HL-60 (cell line): Measurements from ENCODE around the gene NADK.
"Not testable (repeated sequence)": the region's sequence is repeated elsewhere in the genome, so short reads cannot be mapped to it uniquely, and the experiment has no call there.

Experiments
- DNase-seq, 2 experiments: peaks; one replicate each; pipeline ENCODE4 v3.0.0-alpha.2; 2010 to 2020; ENCODE audit warnings: low read depth in 1 of 2, low spot score in 1 of 2
- H3K27ac ChIP-seq: fragments of 250-450 bp; sonication (Bioruptor Pico); replicated peaks from 2 replicates; pipeline ENCODE4 v1.5.1; 2020; ENCODE audit warnings: mild to moderate bottlenecking, moderate library complexity
- H3K27me3 ChIP-seq: fragments of 250-450 bp; sonication (Bioruptor Pico); 2 replicates; pipeline ENCODE4 v1.5.1; 2021; ENCODE audit warnings: mild to moderate bottlenecking, moderate library complexity; ENCODE audit not compliant: insufficient read depth, poor library complexity, severe bottlenecking
- H3K4me3 ChIP-seq: replicated peaks from 2 replicates; pipeline ENCODE4 v1.5.1; 2011; ENCODE audit warnings: mild to moderate bottlenecking, control low read depth, low read length; ENCODE audit not compliant: insufficient read depth
- GABPA ChIP-seq: IDR thresholded peaks from 2 replicates; pipeline ENCODE4 v1.6.1; 2012; ENCODE audit warnings: low read depth
- POLR2AphosphoS5 ChIP-seq: IDR thresholded peaks from 2 replicates; pipeline ENCODE4 v1.6.1; 2012; ENCODE audit warnings: low read depth
- SPI1 ChIP-seq: IDR thresholded peaks from 2 replicates; pipeline ENCODE4 v1.6.1; 2012; ENCODE audit warnings: low read depth, mild to moderate bottlenecking, borderline replicate concordance
- TF ChIP-seq, protein P1 (sequence below): IDR thresholded peaks from one replicate; pipeline ENCODE4 v1.5.1; 2011; ENCODE audit warnings: low read length, control low read depth, inconsistent platforms; ENCODE audit not compliant: insufficient read depth
- TF ChIP-seq, protein P2 (sequence below): IDR thresholded peaks from 2 replicates; pipeline ENCODE4 v1.6.1; 2012; ENCODE audit warnings: low read depth; ENCODE audit not compliant: insufficient replicate concordance

NADK gene

DNA sequence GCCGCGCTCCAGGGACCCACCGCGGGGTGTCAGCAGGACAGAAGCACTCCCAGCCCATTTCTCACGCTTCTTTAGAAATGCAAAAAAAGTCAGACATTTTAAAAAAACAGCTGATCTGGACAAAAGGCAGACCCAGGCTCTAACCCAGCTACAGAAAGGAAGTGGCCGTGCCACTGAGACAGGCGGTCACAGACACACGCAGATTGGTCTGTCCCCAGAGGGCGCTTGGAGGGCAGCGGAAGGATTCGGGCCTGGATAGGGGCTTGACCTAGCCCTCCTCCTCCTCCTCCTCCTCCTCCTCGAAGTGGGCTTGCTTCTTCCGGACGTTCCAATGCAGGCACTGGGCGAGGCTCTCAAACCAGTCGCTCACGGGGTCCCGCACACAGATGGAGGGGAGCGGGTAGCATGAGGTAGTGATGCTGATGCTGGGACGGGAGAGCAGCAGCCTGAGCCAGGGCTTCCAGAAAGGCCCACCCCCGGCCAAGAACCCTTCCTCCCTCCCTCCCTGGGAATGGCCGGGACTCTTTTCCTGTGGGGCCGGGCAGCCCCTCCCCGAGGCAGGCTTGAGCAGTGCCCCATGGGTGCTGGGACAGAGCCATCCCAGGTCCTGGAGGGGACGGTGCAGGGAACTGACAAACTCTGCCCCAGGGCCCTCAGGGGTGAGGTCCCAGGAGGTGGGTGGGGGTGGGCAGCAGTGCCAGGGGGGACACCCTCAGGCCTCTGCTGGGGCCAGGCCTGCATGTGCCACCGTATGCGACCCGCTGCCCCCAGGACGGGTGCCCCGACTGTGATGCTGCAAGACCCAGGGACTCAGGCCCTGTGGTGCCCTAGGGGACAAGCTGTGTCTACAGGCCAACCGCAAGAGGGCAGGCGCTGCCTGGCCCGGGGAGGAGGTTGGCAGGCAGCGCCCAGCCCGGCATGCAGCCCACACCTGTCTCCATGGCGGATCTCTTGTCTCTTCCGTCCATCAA lies 25.3 kb downstream of the NADK start:
- Histone ChIP-seq H3K27ac (no peak overlapping the region), H3K27me3 (no peaks in the 10 kb centered on the region), H3K4me3 (no peak overlapping the region)
- TF ChIP-seq GABPA: no peak
- TF ChIP-seq, protein P1, sequence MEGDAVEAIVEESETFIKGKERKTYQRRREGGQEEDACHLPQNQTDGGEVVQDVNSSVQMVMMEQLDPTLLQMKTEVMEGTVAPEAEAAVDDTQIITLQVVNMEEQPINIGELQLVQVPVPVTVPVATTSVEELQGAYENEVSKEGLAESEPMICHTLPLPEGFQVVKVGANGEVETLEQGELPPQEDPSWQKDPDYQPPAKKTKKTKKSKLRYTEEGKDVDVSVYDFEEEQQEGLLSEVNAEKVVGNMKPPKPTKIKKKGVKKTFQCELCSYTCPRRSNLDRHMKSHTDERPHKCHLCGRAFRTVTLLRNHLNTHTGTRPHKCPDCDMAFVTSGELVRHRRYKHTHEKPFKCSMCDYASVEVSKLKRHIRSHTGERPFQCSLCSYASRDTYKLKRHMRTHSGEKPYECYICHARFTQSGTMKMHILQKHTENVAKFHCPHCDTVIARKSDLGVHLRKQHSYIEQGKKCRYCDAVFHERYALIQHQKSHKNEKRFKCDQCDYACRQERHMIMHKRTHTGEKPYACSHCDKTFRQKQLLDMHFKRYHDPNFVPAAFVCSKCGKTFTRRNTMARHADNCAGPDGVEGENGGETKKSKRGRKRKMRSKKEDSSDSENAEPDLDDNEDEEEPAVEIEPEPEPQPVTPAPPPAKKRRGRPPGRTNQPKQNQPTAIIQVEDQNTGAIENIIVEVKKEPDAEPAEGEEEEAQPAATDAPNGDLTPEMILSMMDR: no peak
- no peak for TF ChIP-seq SPI1
- TF ChIP-seq, protein P2, sequence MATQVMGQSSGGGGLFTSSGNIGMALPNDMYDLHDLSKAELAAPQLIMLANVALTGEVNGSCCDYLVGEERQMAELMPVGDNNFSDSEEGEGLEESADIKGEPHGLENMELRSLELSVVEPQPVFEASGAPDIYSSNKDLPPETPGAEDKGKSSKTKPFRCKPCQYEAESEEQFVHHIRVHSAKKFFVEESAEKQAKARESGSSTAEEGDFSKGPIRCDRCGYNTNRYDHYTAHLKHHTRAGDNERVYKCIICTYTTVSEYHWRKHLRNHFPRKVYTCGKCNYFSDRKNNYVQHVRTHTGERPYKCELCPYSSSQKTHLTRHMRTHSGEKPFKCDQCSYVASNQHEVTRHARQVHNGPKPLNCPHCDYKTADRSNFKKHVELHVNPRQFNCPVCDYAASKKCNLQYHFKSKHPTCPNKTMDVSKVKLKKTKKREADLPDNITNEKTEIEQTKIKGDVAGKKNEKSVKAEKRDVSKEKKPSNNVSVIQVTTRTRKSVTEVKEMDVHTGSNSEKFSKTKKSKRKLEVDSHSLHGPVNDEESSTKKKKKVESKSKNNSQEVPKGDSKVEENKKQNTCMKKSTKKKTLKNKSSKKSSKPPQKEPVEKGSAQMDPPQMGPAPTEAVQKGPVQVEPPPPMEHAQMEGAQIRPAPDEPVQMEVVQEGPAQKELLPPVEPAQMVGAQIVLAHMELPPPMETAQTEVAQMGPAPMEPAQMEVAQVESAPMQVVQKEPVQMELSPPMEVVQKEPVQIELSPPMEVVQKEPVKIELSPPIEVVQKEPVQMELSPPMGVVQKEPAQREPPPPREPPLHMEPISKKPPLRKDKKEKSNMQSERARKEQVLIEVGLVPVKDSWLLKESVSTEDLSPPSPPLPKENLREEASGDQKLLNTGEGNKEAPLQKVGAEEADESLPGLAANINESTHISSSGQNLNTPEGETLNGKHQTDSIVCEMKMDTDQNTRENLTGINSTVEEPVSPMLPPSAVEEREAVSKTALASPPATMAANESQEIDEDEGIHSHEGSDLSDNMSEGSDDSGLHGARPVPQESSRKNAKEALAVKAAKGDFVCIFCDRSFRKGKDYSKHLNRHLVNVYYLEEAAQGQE: no peak
- no peak for TF ChIP-seq POLR2AphosphoS5
- DNase-seq: no peak

DNA sequence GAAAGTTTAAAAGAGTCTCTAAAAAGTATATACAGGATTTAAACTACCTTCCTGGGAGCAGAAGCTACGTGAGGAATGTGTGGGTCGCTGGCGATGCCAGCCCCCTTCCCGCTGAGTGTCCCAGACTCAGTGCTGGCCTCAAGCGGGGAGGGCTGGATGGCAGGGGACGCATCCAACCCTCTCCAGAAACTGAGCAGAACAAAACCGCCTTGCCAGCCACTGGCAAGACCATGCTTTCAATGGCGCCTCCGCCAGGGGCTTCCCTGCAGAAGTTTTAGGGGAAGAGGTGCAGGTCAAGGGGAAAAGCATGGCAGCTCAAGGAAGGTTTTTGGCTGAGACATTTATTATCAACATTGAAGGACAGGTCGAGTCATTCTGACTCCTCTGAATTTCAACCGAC lies 26.1 kb downstream of the NADK start:
- TF ChIP-seq, protein P1: no peak
- TF ChIP-seq GABPA (no peak), SPI1 (no peak), POLR2AphosphoS5 (no peak)
- TF ChIP-seq, protein P2: no peak
- H3K4me3 ChIP-seq: no peak overlapping the region
- no peak overlapping the region for H3K27ac ChIP-seq
- no peak for DNase-seq
- H3K27me3 ChIP-seq: no peaks in the 10 kb centered on the region

DNA sequence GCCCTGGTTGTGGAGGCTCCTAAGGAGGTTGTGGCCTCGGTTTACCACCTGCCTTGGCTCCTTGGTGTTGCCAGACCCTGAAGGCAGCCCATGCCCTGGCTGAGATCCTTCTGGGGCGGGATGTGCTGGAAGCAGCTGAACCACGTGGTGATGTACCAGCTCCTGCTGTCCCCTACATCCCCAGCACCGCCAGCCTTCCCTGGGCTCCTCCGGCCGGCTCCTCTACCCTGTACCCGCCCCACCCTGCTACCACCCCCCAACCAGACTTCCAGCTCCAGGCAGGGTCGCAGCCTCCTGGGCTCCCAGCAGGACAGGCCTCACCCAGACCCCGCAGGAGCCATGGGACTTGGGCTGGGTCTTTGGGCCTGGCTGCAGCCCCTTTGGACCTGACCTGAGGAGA lies 28.3 kb downstream of the NADK start:
- H3K27me3 ChIP-seq, DNase-seq, H3K27ac ChIP-seq, H3K4me3 ChIP-seq: not testable (repeated sequence)

DNA sequence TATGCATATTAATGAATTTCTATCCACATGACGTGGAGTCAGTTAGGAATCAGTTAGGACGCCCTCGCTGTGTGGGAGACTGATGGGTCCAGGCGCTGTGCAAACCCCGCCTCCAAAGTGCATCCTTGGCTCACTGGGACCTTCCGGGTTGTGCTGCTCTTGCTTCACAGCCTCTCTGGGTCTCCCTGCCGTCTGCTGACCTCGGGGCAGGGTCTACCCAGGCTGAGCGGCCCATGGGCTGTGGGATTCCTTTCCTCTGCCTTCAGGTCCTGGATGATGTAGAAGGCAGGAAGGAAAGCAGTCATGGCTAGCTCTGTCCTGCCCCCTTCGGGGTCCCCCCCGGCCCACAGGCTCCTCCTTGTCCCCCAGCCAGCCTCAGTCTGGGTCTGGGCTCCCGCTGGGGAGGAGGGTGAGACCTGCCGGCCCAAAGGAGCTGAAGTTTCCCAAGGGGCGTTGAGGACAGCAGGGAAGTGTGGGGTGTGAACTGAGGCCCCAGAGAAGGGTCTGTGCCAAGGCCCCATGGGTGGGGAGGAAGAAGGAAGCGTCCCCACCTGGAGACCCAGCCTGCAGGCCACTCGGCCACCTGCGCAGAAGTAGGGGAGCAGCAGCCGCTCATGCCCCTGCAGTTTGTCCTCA lies 29.5 kb downstream of the NADK start:
- Histone ChIP-seq H3K27ac (no peak overlapping the region), H3K4me3 (no peak overlapping the region), H3K27me3 (no peaks in the 10 kb centered on the region)
- TF ChIP-seq, protein P2: no peak
- TF ChIP-seq GABPA: no peak
- TF ChIP-seq, protein P1: no peak
- TF ChIP-seq SPI1: no peak
- TF ChIP-seq POLR2AphosphoS5: no peak
- DNase-seq: no peak

DNA sequence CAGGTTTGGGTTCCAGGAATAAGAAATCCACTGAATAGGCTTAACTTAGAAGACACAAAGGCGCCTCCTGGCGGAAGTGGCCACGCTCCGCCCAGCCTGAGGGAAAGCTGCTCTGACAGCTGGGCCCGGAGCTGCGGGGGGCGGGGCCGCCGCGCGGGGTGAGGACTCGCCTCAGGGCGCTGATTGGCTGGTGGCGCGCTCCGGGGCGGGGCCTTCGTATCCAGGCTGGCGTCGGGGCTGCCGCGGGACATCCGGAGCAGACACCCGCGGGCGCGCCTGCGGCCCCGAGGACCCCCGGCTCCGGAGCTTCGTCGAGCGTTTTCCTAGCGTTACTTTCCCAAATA lies 31.7 kb downstream of the NADK start:
- H3K4me3 ChIP-seq, DNase-seq, H3K27me3 ChIP-seq: not testable (repeated sequence)
- peak overlapping the region; percentile 52 for H3K27ac ChIP-seq
